Prostate gland (tissue), 2 donors: ENCODE data around the gene KCNE3.

ENCODE experiments used
- CTCF ChIP-seq, 4 experiments: fragments of 200-600 bp in 2 of 4; fragments of 450-650 bp in 2 of 4; sonication (generic) in 2 of 4; IDR thresholded peaks; 1 replicate in 3 of 4; 2 replicates in 1 of 4; pipeline ENCODE4 v1.5.1; 2016 to 2019; ENCODE audit warnings: antibody characterized with exemption in 4 of 4, mild to moderate bottlenecking in 2 of 4, moderate library complexity in 2 of 4
- POLR2A ChIP-seq: fragments of 450-650 bp; IDR thresholded peaks from one replicate; pipeline ENCODE4 v1.6.1; 2016; ENCODE audit warnings: antibody characterized with exemption, mild to moderate bottlenecking
- POLR2AphosphoS5 ChIP-seq: sonication (generic); formaldehyde crosslinking; IDR thresholded peaks from one replicate; pipeline ENCODE4 v1.6.1; 2017; ENCODE audit warnings: antibody characterized with exemption

- no peak for TF ChIP-seq CTCF (IDR thresholded peaks at IDR 0.05)
- no peak for TF ChIP-seq POLR2AphosphoS5
- TF ChIP-seq POLR2A, result no peak
Measured at GRCh38 chr11:74417860-74418508, 49.4 kb downstream of the KCNE3 start.
